ENCODE measurements around the gene UACA.
"Not testable (repeated sequence)": the region's sequence is repeated elsewhere in the genome, so short reads cannot be mapped to it uniquely, and the experiment has no call there.

UACA gene, protein sequence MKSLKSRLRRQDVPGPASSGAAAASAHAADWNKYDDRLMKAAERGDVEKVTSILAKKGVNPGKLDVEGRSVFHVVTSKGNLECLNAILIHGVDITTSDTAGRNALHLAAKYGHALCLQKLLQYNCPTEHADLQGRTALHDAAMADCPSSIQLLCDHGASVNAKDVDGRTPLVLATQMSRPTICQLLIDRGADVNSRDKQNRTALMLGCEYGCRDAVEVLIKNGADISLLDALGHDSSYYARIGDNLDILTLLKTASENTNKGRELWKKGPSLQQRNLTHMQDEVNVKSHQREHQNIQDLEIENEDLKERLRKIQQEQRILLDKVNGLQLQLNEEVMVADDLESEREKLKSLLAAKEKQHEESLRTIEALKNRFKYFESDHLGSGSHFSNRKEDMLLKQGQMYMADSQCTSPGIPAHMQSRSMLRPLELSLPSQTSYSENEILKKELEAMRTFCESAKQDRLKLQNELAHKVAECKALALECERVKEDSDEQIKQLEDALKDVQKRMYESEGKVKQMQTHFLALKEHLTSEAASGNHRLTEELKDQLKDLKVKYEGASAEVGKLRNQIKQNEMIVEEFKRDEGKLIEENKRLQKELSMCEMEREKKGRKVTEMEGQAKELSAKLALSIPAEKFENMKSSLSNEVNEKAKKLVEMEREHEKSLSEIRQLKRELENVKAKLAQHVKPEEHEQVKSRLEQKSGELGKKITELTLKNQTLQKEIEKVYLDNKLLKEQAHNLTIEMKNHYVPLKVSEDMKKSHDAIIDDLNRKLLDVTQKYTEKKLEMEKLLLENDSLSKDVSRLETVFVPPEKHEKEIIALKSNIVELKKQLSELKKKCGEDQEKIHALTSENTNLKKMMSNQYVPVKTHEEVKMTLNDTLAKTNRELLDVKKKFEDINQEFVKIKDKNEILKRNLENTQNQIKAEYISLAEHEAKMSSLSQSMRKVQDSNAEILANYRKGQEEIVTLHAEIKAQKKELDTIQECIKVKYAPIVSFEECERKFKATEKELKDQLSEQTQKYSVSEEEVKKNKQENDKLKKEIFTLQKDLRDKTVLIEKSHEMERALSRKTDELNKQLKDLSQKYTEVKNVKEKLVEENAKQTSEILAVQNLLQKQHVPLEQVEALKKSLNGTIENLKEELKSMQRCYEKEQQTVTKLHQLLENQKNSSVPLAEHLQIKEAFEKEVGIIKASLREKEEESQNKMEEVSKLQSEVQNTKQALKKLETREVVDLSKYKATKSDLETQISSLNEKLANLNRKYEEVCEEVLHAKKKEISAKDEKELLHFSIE (N-terminal part only)

DNA sequence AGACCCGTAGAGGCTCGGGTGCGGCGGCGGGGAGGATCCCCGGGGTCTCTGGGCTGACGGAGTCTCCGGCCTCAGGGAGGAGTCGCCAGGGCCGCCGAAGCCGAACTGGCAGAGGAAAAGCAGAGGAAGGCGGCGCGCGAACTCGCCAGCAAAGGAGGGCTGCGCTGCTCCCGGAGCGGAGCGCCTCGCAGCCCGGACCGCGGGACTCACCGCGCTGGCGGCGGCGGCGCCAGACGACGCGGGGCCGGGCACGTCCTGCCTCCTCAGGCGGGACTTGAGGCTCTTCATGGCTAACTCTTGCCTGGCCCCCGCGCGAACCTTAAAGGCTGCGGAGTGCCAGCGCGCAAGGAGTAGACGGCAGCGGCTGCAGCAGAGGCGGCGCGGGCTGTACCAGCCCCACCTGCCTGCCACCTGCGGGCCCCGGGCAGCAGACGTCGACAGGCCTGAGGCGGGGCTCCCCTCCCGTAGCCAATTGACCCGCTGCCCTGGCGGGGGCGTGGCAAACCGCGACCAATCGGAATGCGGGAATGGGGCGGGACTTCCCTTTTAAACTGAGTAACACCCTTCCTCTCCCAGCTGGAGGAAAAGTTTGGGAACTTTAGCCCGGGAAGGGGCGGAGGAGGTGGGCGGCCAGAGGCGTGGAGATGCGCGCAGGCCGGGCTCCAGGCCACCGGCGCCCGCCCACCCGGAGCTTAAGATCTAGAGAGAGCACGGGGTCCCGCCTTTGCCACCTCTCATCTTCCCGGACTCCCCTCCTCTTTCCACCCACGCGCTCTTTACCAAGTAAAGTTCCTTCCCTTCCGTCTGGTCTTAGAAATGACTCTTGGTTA, at the start of gene UACA:
Gene UACA, minus strand, starts transcription at position 439 of the 830 bp plus-strand sequence. Its CDS starts 151 bp downstream, at position 288.
- DNase-seq (ENCODE audit: low read depth), result peak; percentile 47

DNA sequence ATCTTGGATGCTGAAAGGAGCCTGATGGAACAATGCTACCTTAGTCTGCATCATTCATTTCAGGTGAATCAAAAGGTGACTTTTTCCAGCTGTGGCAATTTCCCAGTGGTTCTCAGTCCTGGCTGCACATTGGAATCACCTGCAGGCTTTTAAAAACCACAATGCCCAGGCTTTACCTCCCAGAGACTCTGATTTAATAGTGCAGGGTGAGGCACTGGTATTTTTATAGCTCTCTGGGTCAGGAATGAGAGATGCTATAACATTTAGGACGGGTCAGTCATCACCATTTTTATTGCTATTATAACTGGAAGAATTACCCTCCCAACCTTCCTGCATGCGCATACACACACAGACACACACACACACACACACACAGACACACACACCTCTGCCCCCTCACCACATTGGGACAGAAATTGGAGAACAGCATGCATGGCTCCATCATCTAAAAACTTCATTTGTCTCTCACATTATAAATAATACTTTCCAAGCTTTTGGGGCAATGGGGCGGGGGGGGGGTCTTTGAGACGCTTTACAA, 49.5 kb upstream of the UACA start:
- DNase-seq (ENCODE audit: low read depth), result no peak

DNA sequence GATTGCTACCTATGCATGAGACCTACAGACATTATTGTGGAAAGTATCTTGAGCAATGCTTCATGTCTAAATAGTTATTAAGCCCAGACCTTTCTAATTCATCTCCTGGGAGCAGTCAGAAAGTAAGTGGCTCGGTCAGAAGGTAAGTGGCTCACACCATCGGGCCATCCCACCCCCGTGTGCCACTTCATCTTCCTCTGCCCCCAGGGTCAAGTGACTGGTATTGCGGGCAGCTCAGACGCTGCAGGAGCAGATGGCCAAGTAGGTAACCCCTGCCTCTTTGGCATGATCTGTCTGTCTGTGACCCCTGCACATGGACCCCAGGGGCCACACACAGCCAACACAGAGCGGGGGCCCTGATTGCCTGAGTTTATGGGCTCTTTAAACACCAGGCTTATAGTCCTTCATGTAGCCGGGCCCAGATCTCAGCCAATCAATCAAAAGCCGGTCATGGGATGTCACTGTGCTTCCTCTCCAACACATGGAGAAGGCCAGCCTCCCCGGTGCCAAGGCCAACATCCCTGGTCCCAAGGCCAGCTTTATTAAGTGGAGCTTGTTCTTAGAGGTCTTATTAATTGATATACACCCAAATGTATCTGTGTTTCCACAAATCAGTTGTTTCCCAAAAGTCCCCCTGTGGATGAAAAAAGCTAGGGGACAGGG, 47.7 kb upstream of the UACA start:
- DNase-seq (ENCODE audit: low read depth), result no peak

- no peak for DNase-seq (ENCODE audit: low read depth)
Observed at GRCh38 chr15:70806992-70807712, 43.8 kb upstream of the UACA start.

DNA sequence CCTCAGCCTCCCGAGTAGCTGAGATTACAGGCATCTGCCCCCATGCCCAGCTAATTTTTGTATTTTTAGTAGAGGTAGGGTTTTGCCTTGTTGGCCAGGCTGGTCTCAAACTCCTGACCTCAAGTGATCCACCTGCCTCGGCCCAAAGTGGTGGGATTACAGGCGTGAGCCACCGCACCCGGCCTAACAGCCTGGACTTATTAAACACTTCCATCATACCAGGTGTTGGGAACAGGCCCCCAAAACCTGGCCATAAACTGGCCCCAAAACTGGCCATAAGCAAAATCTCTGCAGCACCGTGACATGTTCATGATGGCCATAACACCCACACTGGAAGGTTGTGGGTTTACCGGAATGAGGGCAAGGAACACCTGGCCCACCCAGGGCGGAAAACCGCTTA, 41.0 kb upstream of the UACA start:
- DNase-seq (ENCODE audit: low read depth), result not testable (repeated sequence)

DNA sequence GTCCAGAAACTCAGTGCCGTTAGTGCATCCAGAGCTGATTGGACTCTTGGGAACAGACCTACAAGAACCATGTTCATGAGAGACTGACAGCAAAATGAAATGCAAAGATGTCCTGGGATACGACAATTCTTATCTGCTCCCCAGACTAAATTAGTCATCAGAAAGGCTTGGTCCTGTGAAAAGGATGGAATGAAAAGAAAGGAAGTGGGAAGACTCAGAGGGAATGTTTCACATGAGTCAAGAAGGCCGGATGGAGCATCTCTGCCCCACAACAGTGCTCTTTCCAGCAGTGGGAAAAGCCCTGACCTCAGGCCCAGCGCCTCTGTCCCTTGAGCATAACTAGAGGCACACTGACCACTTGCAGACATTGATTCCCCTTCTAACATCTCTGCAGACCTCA, 39.3 kb upstream of the UACA start:
- no peak for DNase-seq (ENCODE audit: low read depth)

GRCh38 chr15:70801109-70801508, 37.8 kb upstream of the UACA start:
- no peak for DNase-seq (ENCODE audit: low read depth)

DNA sequence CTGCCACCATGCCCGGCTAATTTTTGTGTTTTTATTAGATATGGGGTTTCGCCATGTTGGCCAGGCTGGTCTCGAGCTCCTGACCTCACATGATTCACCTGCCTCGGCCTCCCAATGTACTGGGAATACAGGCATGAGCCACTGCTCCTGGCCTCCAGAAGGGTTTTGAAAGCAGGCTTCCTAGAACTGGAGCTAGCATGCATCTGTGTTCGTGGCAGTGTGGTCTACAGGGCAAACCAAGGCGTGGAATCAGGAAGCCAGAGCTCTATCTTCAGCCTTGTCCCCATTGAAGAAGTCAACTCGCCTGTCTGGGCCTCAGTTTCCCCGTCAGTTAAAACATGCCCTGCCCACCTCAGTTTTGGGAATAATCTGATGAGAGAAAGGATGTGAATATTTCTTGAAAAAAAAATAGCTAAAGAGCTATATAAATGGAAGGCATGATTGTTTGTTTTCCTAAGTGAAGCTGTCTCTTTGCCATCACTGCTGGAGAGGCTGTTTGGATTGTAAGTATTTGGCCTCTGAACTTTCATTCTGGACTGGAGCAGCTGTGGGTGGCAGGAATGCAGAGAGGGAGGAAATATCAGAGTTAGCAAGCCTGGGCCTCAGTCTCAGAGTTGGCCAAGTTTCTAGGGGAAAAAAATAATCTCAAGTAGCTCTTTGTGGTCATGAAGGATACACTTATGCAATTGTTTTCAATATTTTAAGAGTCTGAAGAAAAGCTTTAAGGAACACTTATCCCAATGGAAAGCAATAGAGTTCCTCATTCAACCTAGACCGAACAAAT, 36.5 kb upstream of the UACA start:
- DNase-seq (ENCODE audit: low read depth), result no peak

DNA sequence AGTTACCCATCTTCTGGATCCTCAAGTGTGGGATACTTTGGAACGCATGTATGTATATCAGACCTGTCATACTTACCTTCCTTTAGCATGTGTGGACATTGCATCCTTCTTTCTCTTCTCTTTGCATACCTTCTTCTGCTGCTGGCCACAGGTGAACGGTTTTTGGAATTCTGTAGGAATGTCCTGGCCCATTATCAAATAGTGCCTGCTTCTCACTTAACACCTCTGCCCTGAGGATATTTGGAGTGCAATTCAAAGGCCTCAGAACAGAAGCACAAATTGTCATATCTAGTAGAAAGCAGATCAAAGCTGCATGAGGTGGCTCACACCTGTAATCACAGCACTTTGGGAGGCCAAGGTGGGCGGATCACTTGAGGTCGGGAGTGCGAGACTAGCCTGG, 34.1 kb upstream of the UACA start:
- DNase-seq (ENCODE audit: low read depth), result no peak

GRCh38 chr15:70796516-70797310, 33.4 kb upstream of the UACA start:
- DNase-seq (ENCODE audit: low read depth), result no peak

- DNase-seq (ENCODE audit: low read depth), result no peak
Observed at GRCh38 chr15:70795311-70795665, 31.9 kb upstream of the UACA start.

- DNase-seq (ENCODE audit: low read depth), result no peak
Observed at GRCh38 chr15:70794596-70795310, 31.4 kb upstream of the UACA start.

- no peak for DNase-seq (ENCODE audit: low read depth)
Observed at GRCh38 chr15:70793694-70794093, 30.3 kb upstream of the UACA start.

DNA sequence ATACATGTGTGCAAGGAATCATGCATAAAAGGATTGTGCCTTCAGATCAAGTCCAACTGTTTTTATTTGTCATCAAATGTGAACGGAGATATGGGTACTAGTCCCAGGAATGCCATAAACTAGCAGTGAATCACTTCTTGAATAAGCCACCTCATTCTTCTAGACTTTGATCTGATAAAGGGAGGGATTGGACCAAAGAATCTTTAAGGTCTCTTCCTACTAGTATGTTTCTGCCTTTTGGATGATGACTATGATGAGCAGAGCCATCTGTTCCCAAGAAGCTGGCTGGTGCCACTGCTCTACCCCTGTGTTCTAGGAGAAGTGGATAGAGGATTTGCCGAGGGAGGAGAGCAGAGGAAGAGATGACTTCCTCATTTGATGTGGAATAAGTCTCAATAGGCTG, 28.8 kb upstream of the UACA start:
- DNase-seq (ENCODE audit: low read depth), result no peak

GRCh38 chr15:70791259-70791658, 27.9 kb upstream of the UACA start:
- no peak for DNase-seq (ENCODE audit: low read depth)

DNA sequence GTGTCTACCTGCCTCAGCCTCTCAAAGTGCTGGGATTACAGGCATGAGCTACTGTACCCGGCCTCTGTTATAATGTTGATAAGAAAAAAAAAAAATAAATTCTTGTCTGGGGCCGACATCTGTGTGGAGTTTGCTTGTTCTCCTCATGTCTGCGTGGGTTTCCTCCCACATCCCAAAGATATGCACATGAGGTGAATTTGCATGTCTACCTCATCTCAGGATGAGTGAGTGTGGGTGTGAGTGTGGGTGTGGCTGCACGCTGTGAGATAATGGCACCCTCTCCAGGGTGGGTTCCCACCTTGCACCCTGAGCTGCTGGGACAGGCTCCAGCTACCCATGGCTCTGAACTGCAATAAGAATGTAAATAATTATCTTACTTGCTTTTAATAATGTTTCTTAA, 25.9 kb upstream of the UACA start:
- DNase-seq (ENCODE audit: low read depth), result no peak

Data from stimulated activated CD8-positive, alpha-beta memory T cell treated with anti-CD3 and anti-CD28 coated beads, Interleukin-15, amount 100 ng/mL, for 24 hours (primary cell).